ENCODE data around the gene SORCS2. TPM values are rescaled to one million over a fixed set of nuclear protein-coding genes. Genes with fewer than 3 reads are reported as not detected.

The SORCS2 gene
- total RNA-seq, 2 donors from 2014 or later: 0.54 to 0.74 TPM

DNA sequence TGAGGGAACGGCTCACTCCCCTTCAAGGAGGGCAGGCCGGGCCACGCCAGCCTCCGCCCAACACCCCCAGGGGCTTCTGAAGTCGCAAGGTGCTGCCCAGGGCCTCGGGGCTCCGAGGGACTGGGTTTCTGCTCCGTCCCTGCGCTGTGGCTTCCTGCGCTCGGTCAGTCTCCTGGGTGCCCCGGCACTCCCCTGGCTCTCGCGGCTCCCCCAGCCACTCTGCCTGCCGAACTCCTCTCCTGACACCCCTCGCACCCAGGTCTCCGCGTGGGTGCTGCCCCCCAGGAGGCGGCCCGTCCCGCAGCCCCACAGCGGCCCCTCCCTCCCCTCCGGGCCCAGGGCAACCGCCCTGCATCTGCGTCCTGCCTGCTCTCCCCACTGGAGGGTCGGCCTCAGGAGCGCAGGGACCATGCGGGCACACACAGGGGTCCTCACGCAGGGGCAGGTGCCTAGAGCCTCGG is 595.4 kb downstream of the SORCS2 start:
- Histone ChIP-seq H3K27me3 (no peaks in the 10 kb centered on the region), H3K9ac (ENCODE audit: low read depth in 2 of 2, low read length in 2 of 2) (no peak overlapping the region), H3K36me3 (no peaks in the 10 kb centered on the region), H3K9me3 (no peaks in the 10 kb centered on the region), H3K4me1 (no peaks in the 10 kb centered on the region), H3K4me3 (no peak overlapping the region), H3K27ac (no peak overlapping the region)
- no peak for DNase-seq
- intact Hi-C loops (cut with DNase I): no loop called here
- TF ChIP-seq, protein P1, sequence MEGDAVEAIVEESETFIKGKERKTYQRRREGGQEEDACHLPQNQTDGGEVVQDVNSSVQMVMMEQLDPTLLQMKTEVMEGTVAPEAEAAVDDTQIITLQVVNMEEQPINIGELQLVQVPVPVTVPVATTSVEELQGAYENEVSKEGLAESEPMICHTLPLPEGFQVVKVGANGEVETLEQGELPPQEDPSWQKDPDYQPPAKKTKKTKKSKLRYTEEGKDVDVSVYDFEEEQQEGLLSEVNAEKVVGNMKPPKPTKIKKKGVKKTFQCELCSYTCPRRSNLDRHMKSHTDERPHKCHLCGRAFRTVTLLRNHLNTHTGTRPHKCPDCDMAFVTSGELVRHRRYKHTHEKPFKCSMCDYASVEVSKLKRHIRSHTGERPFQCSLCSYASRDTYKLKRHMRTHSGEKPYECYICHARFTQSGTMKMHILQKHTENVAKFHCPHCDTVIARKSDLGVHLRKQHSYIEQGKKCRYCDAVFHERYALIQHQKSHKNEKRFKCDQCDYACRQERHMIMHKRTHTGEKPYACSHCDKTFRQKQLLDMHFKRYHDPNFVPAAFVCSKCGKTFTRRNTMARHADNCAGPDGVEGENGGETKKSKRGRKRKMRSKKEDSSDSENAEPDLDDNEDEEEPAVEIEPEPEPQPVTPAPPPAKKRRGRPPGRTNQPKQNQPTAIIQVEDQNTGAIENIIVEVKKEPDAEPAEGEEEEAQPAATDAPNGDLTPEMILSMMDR (IDR thresholded peaks at IDR 0.05): no peak

DNA sequence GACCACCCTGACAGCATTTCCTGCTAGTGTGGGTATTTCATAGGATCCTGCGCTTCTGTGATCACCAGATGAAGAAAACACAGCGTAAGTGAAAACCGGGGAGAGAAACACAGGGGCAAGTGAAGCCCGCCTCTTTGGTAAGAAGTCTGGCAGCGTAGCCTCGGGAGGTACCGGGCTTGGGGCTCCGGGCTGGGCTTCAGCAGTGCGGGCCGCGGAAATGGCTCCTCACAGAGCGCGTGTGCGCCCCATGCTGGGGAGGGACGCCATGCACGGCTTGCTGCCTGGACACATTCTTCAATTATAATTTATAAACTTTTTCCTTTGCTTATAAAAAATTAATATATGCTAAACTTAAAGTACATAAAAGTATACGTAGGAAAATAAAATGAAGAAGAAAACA is 595.9 kb downstream of the SORCS2 start:
- Histone ChIP-seq H3K27me3 (no peaks in the 10 kb centered on the region), H3K4me3 (no peak overlapping the region), H3K36me3 (no peaks in the 10 kb centered on the region), H3K9me3 (no peaks in the 10 kb centered on the region), H3K9ac (ENCODE audit: low read depth in 2 of 2, low read length in 2 of 2) (no peak overlapping the region), H3K4me1 (no peaks in the 10 kb centered on the region), H3K27ac (no peak overlapping the region)
- intact Hi-C loops (cut with DNase I): no loop called here
- no peak for DNase-seq
- TF ChIP-seq, protein P1 (IDR thresholded peaks at IDR 0.05): no peak

DNA sequence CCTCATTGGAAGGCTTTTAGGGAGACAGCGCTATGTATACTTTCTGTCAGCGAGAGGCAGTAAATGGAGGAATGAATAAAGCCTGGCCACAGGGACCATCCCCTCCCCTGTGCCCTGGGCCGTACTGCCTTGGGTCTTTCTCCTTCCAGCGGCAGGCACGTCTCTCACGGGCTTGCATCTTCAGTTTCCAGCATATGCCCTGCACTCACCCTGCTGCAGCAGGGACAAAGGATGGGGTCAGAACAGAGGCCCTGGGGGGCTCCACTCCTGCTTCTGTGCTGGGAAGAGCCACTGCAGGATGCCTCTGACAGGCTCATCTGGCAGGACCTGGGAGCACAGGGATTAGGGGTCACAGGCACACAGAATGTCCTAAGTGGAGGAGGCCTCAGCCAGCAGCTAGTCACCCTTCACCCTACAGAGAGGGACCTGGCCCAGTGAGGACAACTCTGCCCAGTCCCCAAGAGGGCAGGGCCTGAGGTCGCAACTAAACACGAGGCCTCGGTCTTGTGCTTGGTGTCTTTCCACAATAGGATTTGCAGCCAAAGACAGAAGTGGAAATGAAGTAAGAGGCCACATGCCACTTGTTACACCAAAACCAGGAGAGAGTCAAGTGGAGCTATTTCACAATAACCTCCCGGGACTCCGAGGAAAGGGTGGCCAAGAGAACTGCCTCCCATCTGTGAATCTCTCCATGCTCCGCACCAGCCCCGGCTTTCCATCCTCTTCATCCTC is 596.5 kb downstream of the SORCS2 start:
- Histone ChIP-seq H3K9me3 (no peaks in the 10 kb centered on the region), H3K27me3 (no peaks in the 10 kb centered on the region), H3K4me3 (no peak overlapping the region), H3K9ac (ENCODE audit: low read depth in 2 of 2, low read length in 2 of 2) (no peak overlapping the region), H3K36me3 (no peaks in the 10 kb centered on the region), H3K4me1 (no peaks in the 10 kb centered on the region), H3K27ac (no peak overlapping the region)
- intact Hi-C loops (cut with DNase I): no loop called here
- no peak for DNase-seq
- TF ChIP-seq, protein P1 (IDR thresholded peaks at IDR 0.05): no peak

DNA sequence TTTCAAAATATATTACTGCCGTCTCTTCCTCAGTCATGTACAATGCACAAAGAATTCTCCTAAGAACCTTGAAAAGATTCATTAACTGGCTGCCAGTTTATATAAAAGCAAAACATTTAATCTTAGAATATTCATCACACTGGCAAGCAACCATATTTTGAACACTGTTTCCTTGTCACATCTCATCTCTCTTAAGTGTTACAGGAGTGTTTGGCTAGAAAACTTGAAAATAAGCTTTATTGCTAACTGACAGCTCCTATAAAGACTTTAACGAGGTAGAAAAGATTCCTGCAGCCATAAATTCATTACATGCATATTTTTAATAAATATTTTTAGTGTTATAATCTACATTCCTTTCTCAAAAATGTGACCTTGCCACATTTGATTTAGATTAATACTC is 597.7 kb downstream of the SORCS2 start:
- Histone ChIP-seq H3K4me1 (no peaks in the 10 kb centered on the region), H3K4me3 (no peak overlapping the region), H3K36me3 (no peaks in the 10 kb centered on the region), H3K27me3 (no peaks in the 10 kb centered on the region), H3K9me3 (no peaks in the 10 kb centered on the region), H3K9ac (ENCODE audit: low read depth in 2 of 2, low read length in 2 of 2) (no peak overlapping the region), H3K27ac (no peak overlapping the region)
- TF ChIP-seq, protein P1 (IDR thresholded peaks at IDR 0.05): no peak
- intact Hi-C loops (cut with DNase I): no loop called here
- no peak for DNase-seq

DNA sequence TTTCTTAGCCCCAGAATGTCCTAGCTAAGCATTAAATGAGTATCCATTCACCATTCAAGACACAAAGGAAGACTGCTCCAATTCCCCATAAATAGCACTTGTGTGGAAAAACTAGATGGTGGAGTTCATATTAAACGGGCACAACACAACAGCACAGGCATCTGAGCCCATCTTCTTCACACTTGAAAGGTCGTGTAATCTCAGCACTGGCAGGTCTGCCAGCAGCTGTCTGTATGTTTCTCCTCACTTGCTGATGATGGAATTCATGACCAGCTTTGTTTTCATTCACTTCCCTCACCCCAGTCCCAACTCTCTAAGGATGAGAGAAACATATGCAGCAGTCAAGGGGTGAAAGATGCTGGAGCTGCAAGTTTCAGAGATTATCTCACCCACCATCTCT is 598.7 kb downstream of the SORCS2 start:
- intact Hi-C loops (cut with DNase I): no loop called here
- Histone ChIP-seq H3K27me3 (no peaks in the 10 kb centered on the region), H3K4me1 (no peaks in the 10 kb centered on the region), H3K4me3 (no peak overlapping the region), H3K36me3 (no peaks in the 10 kb centered on the region), H3K27ac (no peak overlapping the region), H3K9me3 (no peaks in the 10 kb centered on the region), H3K9ac (ENCODE audit: low read depth in 2 of 2, low read length in 2 of 2) (no peak overlapping the region)
- no peak for DNase-seq
- TF ChIP-seq, protein P1 (IDR thresholded peaks at IDR 0.05): no peak

Small RNA genes within 50 kb of the gene (microRNA-seq; reads per million reads assigned to microRNA genes)
- gene MIR4274: not detected
- not detected for gene MIR4798

Other genes with a start within 250 kb of the SORCS2 start
- 10 to 100 TPM; 24.0 to 27.2 TPM for gene TADA2B, start 149.2 kb upstream of the SORCS2 start, total RNA-seq
- gene GRPEL1, start 124.5 kb upstream of the SORCS2 start, total RNA-seq: 10 to 100 TPM; 45.9 to 50.9 TPM
- not detected for gene PSAPL1, start 242.4 kb downstream of the SORCS2 start, total RNA-seq